Measurements from ENCODE around the gene TFCP2L1.

The TFCP2L1 gene

DNA sequence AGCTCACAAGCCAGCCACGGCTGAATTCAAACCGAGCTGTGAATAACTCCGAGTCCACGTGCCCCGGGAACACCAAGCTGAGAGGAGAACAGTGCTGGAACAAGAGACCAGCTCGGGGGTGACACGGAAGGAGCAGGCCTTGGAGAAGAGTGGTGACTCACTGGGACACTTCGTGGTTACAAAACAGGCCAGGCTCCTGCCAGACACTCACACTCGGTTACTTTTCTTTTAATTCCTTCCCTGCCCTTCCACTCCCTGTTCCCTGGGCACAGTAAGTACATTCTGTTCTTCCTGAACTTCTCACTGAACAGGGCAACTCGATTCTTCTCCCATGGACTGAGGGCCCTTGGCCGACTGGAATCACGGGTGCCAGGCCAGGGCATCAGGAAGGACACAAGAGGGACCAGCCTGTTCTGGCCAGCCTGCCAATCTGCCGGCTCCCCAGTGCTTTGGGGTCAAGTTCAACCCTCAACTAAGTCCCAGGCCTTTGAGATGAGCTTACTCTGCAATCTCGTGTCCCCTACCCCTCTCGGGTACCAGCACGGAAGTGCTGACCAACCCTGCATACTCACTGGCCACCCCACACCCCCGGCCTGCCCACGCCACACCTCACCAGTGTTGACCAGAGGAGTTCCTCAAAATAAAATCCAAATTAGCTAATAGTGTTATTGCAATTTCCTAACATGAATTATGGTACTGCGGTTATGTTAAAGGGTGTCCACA is 87.5 kb downstream of the TFCP2L1 start:
- Histone ChIP-seq H3K4me3 (ENCODE audit: low read length) (no peak overlapping the region), H3K36me3 (ENCODE audit: control insufficient read depth, insufficient read depth, low read length) (no peaks in the 10 kb centered on the region), H3K9me3 (ENCODE audit: control insufficient read depth, insufficient read depth, low read length) (no peaks in the 10 kb centered on the region), H3K4me1 (ENCODE audit: control insufficient read depth, insufficient read depth, low read length) (peaks cover 6% of the 10 kb centered on the region), H3K27me3 (ENCODE audit: control insufficient read depth, insufficient read depth, low read length) (no peaks in the 10 kb centered on the region), H3K27ac (ENCODE audit: low read length) (no peak overlapping the region)
- no CpG with 5 or more reads among the region's 19 CpGs for WGBS (ENCODE audit: insufficient coverage, insufficient read length)
- no peak for DNase-seq (ENCODE audit: low read depth, low spot score)

DNA sequence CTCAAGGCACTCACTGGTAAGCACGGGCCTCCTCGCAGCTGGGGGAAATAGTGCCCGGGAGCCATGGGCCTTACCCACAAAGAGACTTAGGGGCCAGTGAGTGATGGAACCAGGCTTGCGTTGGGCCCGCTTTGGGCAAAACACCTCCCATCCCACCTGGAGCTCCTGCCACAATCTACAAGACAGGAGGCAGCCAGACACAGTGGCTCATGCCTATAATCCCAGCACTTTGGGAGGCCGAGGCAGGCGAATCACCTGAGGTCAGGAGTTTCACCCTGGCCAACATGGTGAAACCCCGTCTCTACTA is 88.2 kb downstream of the TFCP2L1 start:
- no peaks in the 10 kb centered on the region for H3K9me3 ChIP-seq (ENCODE audit: control insufficient read depth, insufficient read depth, low read length)
- H3K27me3 ChIP-seq (ENCODE audit: control insufficient read depth, insufficient read depth, low read length): no peaks in the 10 kb centered on the region
- no peak overlapping the region for H3K4me3 ChIP-seq (ENCODE audit: low read length)
- H3K27ac ChIP-seq (ENCODE audit: low read length): no peak overlapping the region
- H3K4me1 ChIP-seq (ENCODE audit: control insufficient read depth, insufficient read depth, low read length): peaks cover 6% of the 10 kb centered on the region
- WGBS (ENCODE audit: insufficient coverage, insufficient read length): no CpG with 5 or more reads among the region's 8 CpGs
- no peak for DNase-seq (ENCODE audit: low read depth, low spot score)
- no peaks in the 10 kb centered on the region for H3K36me3 ChIP-seq (ENCODE audit: control insufficient read depth, insufficient read depth, low read length)

DNA sequence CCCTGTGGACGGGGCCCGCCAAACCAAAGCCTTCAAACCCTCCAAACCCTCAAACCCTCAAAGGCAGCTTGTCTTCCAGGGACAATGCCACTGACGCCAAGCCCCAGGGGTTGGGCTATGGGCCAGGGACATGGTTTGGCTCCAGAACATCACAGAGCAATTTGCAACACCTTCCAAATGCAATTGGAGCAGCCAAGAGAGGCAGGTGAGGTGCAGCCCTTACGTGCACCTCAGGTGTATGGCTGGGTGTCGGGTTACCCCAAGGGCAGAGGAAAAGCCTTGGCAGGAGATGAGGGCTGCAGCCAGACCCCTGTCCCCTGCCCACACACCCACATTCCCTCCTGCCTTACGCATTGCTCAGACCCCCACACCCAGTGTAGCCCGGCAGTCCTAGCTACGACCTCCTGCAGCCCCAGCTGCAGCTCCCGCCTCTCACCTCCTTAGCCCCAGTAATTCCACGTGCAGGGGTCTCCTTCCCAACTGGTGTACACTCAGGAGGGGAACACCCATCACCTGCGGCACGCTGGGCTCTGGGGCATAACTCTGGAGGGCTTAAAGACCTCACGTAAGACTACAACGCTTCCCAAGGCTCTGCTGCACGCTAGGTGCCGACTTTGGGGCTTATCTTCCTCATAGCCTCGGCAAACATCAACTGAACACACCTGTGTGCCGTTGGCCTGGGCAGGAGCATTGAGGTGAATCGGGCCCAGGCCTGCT is 88.7 kb downstream of the TFCP2L1 start:
- Histone ChIP-seq H3K4me3 (ENCODE audit: low read length) (no peak overlapping the region), H3K4me1 (ENCODE audit: control insufficient read depth, insufficient read depth, low read length) (peaks cover 6% of the 10 kb centered on the region), H3K36me3 (ENCODE audit: control insufficient read depth, insufficient read depth, low read length) (no peaks in the 10 kb centered on the region), H3K27ac (ENCODE audit: low read length) (no peak overlapping the region), H3K27me3 (ENCODE audit: control insufficient read depth, insufficient read depth, low read length) (no peaks in the 10 kb centered on the region), H3K9me3 (ENCODE audit: control insufficient read depth, insufficient read depth, low read length) (no peaks in the 10 kb centered on the region)
- no CpG with 5 or more reads among the region's 19 CpGs for WGBS (ENCODE audit: insufficient coverage, insufficient read length)
- no peak for DNase-seq (ENCODE audit: low read depth, low spot score)

DNA sequence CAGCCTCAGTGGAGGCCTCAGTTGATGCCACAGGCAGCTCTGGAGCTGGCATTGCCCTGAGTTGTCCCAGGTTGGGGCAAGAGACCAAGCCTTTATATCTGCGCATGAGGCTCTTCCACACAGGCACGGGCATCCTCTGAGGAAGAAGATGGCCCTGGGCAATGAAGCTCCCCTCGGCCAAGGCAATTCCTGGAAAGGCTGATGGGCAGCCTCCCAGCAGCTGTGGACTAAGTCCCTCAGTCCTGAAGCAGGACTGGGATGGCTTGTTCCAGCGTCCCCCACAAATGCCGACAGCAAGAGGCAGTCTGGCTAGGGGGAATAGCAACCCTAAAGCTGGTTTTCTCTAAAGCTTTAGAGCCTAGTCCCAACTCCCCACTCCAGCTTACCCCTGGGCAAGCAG is 90.0 kb downstream of the TFCP2L1 start:
- no peak for DNase-seq (ENCODE audit: low read depth, low spot score)
- WGBS (ENCODE audit: insufficient coverage, insufficient read length): no CpG with 5 or more reads among the region's 5 CpGs
- no peaks in the 10 kb centered on the region for H3K36me3 ChIP-seq (ENCODE audit: control insufficient read depth, insufficient read depth, low read length)
- no peaks in the 10 kb centered on the region for H3K9me3 ChIP-seq (ENCODE audit: control insufficient read depth, insufficient read depth, low read length)
- peaks cover 6% of the 10 kb centered on the region for H3K4me1 ChIP-seq (ENCODE audit: control insufficient read depth, insufficient read depth, low read length)
- no peaks in the 10 kb centered on the region for H3K27me3 ChIP-seq (ENCODE audit: control insufficient read depth, insufficient read depth, low read length)
- H3K27ac ChIP-seq (ENCODE audit: low read length): no peak overlapping the region
- H3K4me3 ChIP-seq (ENCODE audit: low read length): no peak overlapping the region

DNA sequence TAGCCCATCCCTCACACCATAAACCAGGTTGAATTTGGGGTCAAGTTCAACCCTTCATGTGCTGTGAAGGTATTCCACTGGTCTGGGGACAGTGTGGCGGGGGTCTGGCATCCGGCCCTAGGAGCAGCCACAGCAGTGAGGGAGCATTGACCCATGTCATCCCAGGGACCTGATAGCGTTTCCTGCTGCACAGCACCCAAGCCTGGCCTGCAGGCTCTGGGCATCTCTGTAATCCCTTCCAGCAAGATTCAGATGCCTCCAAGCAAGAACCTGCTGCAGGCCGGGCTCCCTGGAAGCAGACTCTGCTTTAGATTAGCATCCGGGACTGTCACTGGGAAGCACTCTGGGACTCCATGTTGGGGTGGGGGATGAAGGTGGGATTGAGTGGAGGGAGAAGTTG is 90.4 kb downstream of the TFCP2L1 start:
- no peak for DNase-seq (ENCODE audit: low read depth, low spot score)
- Histone ChIP-seq H3K27ac (ENCODE audit: low read length) (no peak overlapping the region), H3K9me3 (ENCODE audit: control insufficient read depth, insufficient read depth, low read length) (no peaks in the 10 kb centered on the region), H3K4me1 (ENCODE audit: control insufficient read depth, insufficient read depth, low read length) (peaks cover 6% of the 10 kb centered on the region), H3K27me3 (ENCODE audit: control insufficient read depth, insufficient read depth, low read length) (no peaks in the 10 kb centered on the region), H3K36me3 (ENCODE audit: control insufficient read depth, insufficient read depth, low read length) (no peaks in the 10 kb centered on the region), H3K4me3 (ENCODE audit: low read length) (no peak overlapping the region)
- WGBS (ENCODE audit: insufficient coverage, insufficient read length): no CpG with 5 or more reads among the region's 5 CpGs

DNA sequence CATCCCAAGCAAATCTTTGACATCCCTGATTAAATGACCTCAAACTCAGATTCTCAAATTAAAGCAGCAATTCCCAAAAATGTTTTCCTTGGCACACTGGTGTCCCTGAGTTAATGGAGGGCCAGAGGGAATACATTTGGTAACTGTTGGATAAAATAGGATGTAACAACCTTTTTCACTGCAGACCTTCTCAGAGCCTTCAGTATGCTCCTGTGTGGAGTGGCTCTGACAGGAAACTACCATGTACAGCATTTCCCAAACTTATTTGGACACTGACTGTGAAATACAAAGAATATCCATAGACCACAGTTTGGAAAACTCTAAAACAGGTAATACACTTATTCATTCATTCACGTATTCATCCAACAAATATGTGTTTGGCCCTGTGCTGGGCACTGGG is 91.8 kb downstream of the TFCP2L1 start:
- H3K4me1 ChIP-seq (ENCODE audit: control insufficient read depth, insufficient read depth, low read length): peaks cover 6% of the 10 kb centered on the region
- H3K9me3 ChIP-seq (ENCODE audit: control insufficient read depth, insufficient read depth, low read length): no peaks in the 10 kb centered on the region
- no peaks in the 10 kb centered on the region for H3K27me3 ChIP-seq (ENCODE audit: control insufficient read depth, insufficient read depth, low read length)
- no CpG with 5 or more reads among the region's 1 CpG for WGBS (ENCODE audit: insufficient coverage, insufficient read length)
- H3K36me3 ChIP-seq (ENCODE audit: control insufficient read depth, insufficient read depth, low read length): no peaks in the 10 kb centered on the region
- no peak overlapping the region for H3K4me3 ChIP-seq (ENCODE audit: low read length)
- no peak overlapping the region for H3K27ac ChIP-seq (ENCODE audit: low read length)
- DNase-seq (ENCODE audit: low read depth, low spot score): no peak

DNA sequence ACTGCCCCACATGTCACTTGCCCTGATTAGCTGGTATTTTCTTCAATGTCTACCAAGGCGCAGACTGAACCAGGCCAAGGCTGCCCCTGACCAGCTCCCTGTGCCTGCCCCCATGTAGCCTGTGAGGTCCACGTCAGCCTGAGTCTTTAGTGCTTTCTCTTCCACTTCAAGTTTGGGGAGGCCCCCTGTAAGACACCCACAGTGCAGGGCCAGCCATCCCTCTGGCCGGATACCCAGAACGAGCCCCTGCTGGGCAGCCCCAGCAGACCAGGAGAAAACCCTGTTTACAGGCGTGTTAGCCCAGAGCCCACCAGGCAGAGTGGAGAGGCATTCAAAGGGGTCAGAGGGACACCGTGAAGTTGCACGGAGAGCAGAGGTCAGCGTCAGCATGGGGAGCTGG is 92.4 kb downstream of the TFCP2L1 start:
- H3K4me3 ChIP-seq (ENCODE audit: low read length): no peak overlapping the region
- H3K27ac ChIP-seq (ENCODE audit: low read length): no peak overlapping the region
- H3K36me3 ChIP-seq (ENCODE audit: control insufficient read depth, insufficient read depth, low read length): no peaks in the 10 kb centered on the region
- peaks cover 6% of the 10 kb centered on the region for H3K4me1 ChIP-seq (ENCODE audit: control insufficient read depth, insufficient read depth, low read length)
- DNase-seq (ENCODE audit: low read depth, low spot score): no peak
- H3K9me3 ChIP-seq (ENCODE audit: control insufficient read depth, insufficient read depth, low read length): no peaks in the 10 kb centered on the region
- no peaks in the 10 kb centered on the region for H3K27me3 ChIP-seq (ENCODE audit: control insufficient read depth, insufficient read depth, low read length)
- WGBS (ENCODE audit: insufficient coverage, insufficient read length): no CpG with 5 or more reads among the region's 8 CpGs

DNA sequence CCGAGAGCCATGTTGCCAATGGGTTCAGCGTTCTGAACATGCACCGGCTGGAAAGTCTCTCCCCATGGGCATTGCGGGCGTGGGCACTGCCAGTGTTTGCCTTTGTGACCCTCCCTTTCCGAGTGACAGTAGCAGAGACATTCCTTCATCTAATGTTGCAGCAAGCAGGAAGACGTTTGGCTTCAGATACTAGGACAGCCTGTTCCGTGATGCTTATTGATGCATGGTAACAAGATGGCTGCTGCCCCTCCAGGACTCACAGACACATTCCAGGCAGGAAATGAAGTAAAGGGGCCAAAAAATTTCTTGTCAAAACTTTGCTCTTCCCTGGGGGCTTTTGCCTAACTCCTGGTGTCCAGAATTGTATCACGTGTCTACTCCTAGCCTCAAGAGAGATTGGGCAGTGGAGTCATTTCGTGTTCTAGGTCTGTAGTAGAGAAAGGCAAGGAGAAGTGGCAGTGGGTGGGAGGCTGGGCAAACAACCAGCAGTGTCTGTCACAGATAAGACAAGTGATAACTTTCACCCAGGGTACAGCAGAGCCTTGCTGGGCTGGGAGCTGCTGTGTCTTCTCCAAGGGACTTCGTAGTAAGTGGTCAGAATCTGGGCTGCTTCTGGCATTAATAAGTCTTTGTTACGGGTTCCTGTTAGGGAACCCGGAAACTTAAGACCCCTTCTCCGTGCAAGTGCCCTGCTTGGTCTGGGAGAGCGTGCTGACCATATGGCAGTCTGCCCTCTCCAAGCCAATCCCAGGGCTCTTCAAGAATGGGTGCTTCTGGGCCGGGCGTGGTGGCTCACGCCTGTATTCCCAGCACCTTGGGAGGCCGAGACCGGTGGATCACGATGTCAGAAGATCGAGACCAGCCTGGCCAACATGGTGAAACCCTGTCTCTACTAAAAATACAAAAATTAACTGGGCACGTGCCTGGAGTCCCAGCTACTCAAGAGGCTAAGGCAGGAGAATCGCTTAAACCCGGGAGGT is 93.5 kb downstream of the TFCP2L1 start:
- WGBS (ENCODE audit: insufficient coverage, insufficient read length): no CpG with 5 or more reads among the region's 25 CpGs
- Histone ChIP-seq H3K27ac (ENCODE audit: low read length) (no peak overlapping the region), H3K36me3 (ENCODE audit: control insufficient read depth, insufficient read depth, low read length) (no peaks in the 10 kb centered on the region), H3K4me3 (ENCODE audit: low read length) (no peak overlapping the region), H3K27me3 (ENCODE audit: control insufficient read depth, insufficient read depth, low read length) (no peaks in the 10 kb centered on the region), H3K9me3 (ENCODE audit: control insufficient read depth, insufficient read depth, low read length) (no peaks in the 10 kb centered on the region), H3K4me1 (ENCODE audit: control insufficient read depth, insufficient read depth, low read length) (peaks cover 5% of the 10 kb centered on the region)
- DNase-seq (ENCODE audit: low read depth, low spot score): no peak

DNA sequence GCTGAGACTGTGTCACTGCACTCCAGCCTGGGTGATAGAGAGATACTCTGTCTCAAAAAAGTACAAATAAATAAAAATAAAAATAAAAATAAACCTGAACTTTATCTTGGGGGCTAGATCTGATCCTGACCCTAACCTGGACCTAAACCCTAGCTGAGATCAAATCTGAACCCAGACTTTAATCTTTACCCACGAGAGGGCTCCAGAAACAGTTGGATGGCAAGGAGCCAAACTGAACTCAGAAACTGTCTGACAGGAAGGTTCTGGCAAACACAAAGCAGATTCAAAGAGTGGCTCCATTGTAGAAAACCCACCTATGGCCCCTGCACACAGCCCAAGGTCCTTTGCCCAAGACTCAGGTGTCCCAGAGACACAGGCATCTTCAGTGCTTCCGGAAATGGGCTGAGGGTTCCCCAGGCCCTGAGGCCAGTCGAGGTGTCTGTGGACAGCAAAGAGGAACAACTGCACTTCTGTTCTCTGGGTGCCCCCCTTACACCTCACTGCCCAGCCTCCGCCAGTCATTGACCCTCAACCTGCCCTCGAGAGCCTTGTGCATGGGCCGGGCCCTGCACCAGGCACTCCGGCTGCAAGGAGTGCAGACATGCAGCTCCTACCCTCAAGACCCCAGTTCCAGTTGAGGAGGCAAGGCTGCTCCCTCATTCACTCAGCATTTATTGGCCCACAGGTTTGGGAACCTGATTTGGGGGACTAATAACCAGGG is 95.2 kb downstream of the TFCP2L1 start:
- no peaks in the 10 kb centered on the region for H3K9me3 ChIP-seq (ENCODE audit: control insufficient read depth, insufficient read depth, low read length)
- WGBS (ENCODE audit: insufficient coverage, insufficient read length): no CpG with 5 or more reads among the region's 7 CpGs
- no peak overlapping the region for H3K27ac ChIP-seq (ENCODE audit: low read length)
- DNase-seq (ENCODE audit: low read depth, low spot score): no peak
- H3K27me3 ChIP-seq (ENCODE audit: control insufficient read depth, insufficient read depth, low read length): no peaks in the 10 kb centered on the region
- H3K4me1 ChIP-seq (ENCODE audit: control insufficient read depth, insufficient read depth, low read length): no peaks in the 10 kb centered on the region
- H3K36me3 ChIP-seq (ENCODE audit: control insufficient read depth, insufficient read depth, low read length): no peaks in the 10 kb centered on the region
- H3K4me3 ChIP-seq (ENCODE audit: low read length): no peak overlapping the region

DNA sequence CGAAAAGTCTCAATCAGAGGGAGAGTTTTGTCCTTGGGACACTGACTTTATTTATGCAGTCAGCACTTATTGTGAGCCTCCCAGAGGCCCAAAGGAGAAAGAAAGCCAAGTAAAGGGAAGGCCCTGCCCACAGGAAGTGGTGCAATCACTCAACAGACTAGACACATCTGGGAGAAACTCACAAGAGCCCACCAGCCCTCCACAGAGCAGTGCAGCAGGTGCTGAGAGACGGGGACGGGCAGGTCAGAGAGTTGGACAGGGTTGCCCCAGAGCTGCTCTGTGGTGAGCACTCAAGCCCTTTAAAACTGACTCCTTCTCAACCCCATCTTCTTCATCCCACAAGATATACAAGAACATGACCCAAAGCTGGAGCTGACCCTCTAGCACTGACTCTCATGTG is 96.0 kb downstream of the TFCP2L1 start:
- no peaks in the 10 kb centered on the region for H3K36me3 ChIP-seq (ENCODE audit: control insufficient read depth, insufficient read depth, low read length)
- WGBS (ENCODE audit: insufficient coverage, insufficient read length): no CpG with 5 or more reads among the region's 3 CpGs
- no peak overlapping the region for H3K4me3 ChIP-seq (ENCODE audit: low read length)
- H3K9me3 ChIP-seq (ENCODE audit: control insufficient read depth, insufficient read depth, low read length): no peaks in the 10 kb centered on the region
- DNase-seq (ENCODE audit: low read depth, low spot score): no peak
- H3K27ac ChIP-seq (ENCODE audit: low read length): no peak overlapping the region
- no peaks in the 10 kb centered on the region for H3K27me3 ChIP-seq (ENCODE audit: control insufficient read depth, insufficient read depth, low read length)
- H3K4me1 ChIP-seq (ENCODE audit: control insufficient read depth, insufficient read depth, low read length): no peaks in the 10 kb centered on the region
